ENCODE results near the gene PRPF8. TPM values are rescaled to one million over a fixed set of nuclear protein-coding genes. Genes with fewer than 3 reads are reported as not detected.

The PRPF8 gene
- total and polyA plus RNA-seq, 10 of the 15 experiments (the other 5 are each of a cell fraction or from before 2014, with no cell fraction given), result 77.2 to 337 (median 162) TPM

- Histone ChIP-seq H3K36me3 (ENCODE audit: control insufficient read depth in 2 of 2, insufficient read depth in 2 of 2, low read length in 1 of 2) (no peaks in the 10 kb centered on the region), H3K4me3 (no peak overlapping the region), H2AFZ (ENCODE audit: control insufficient read depth, low read depth, low read length) (no peak overlapping the region; the same call in 1 of the 2 replicates), H3K4me1 (ENCODE audit: control insufficient read depth, insufficient read depth, low read length) (peaks cover 36% of the 10 kb centered on the region), H3K79me2 (ENCODE audit: control insufficient read depth, insufficient read depth, low read length) (peaks cover 6% of the 10 kb centered on the region), H4K20me1 (ENCODE audit: control insufficient read depth, insufficient read depth) (no peaks in the 10 kb centered on the region), H3K9ac (ENCODE audit: control insufficient read depth, insufficient read depth, low read length) (peak overlapping the region; percentile 18; the same call in 1 of the 2 replicates), H3K4me2 (ENCODE audit: control insufficient read depth, insufficient read depth) (peak overlapping the region; percentile 100; the same call in 1 of the 2 replicates), H3K27me3 (replicated peaks in 1 of 2; ENCODE audit: control insufficient read depth in 2 of 2, insufficient read depth in 2 of 2, low read length in 1 of 2) (no peaks in the 10 kb centered on the region), H3K27ac (ENCODE audit: control insufficient read depth, insufficient read depth) (no peak overlapping the region), H3K9me3 (replicated peaks; ENCODE audit: control insufficient read depth, insufficient read depth, low read length) (no peaks in the 10 kb centered on the region)
- FAIRE-seq, result no peak
- ChIA-PET CTCF (interaction anchor here (0.7 to 9.9 kb wide), 9 partner anchors 10 to 419 kb away, joined by 3 to 380 read pairs (median 8); partner anchors contain the start of genes INPP5K and RILP), SMC1A (ENCODE audit: uncharacterized antibody, unreplicated experiment) (interaction anchor here (0.9 to 3.5 kb wide), 6 partner anchors 19 to 173 kb away, joined by 3 to 34 read pairs (median 8); no protein-coding TSS in a partner anchor), POLR2A (interaction anchor here (0.6 to 6.0 kb wide), 11 partner anchors 10 to 110 kb away, joined by 3 to 56 read pairs (median 5); partner anchors contain the start of genes INPP5K and RILP), RAD21 (ENCODE audit: unreplicated experiment) (interaction anchor here (0.7 to 10.0 kb wide), 5 partner anchors 20 to 152 kb away, joined by 3 to 317 read pairs (median 4); no protein-coding TSS in a partner anchor)
- no peak for ATAC-seq
- no TSS peak for BruUV-seq (replicated peaks)
- 88% methylated on average over 3 of the region's 3 CpGs for whole genome bisulfite sequencing (ENCODE audit: insufficient coverage, insufficient replicate concordance, low lambda C conversion rate, missing lambda C conversion rate)
- DNase-seq (ENCODE audit: low read depth, low spot score), result no peak
- in situ Hi-C loops (cut with MboI) (loop anchor here (10.0 kb wide), 1 partner anchor 52 kb away; no protein-coding TSS in a partner anchor), intact Hi-C loops (cut with micrococcal nuclease; ENCODE audit: unreplicated experiment) (loop anchor here (2.0 to 5.0 kb wide), 2 partner anchors 20 to 34 kb away; no protein-coding TSS in a partner anchor)
- TF ChIP-seq PRDM15 (CRISPR knock-in tag; IDR thresholded peaks at IDR 0.05), result no peak
- no peak for TF ChIP-seq REST (IDR thresholded peaks at IDR 0.05; ENCODE audit: low read depth, low read length)
- no peak for TF ChIP-seq SIN3A (IDR thresholded peaks at IDR 0.05; ENCODE audit: low read depth, low read length)
- TF ChIP-seq MAX (IDR thresholded peaks at IDR 0.05; ENCODE audit: low read depth, low read length), result no peak
- TF ChIP-seq IRF5 (IDR thresholded peaks at IDR 0.05; ENCODE audit: borderline replicate concordance), result no peak
- TF ChIP-seq PAX8 (IDR thresholded peaks at IDR 0.05), result no peak
- TF ChIP-seq TCF7 (IDR thresholded peaks at IDR 0.05; ENCODE audit: borderline replicate concordance), result no peak
- no peak for TF ChIP-seq MLLT1 (IDR thresholded peaks at IDR 0.05)
- no peak for TF ChIP-seq NFXL1 (IDR thresholded peaks at IDR 0.05; ENCODE audit: borderline replicate concordance)
- TF ChIP-seq NKRF (conservative IDR thresholded peaks at IDR 0.05), result no peak
Measured at GRCh38 chr17:1626333-1626732, 58.3 kb downstream of the PRPF8 start.
